Ishikawa (cell line): ENCODE data around the gene RIBC2.

ENCODE experiments used
- CEBPB ChIP-seq: IDR thresholded peaks from 2 replicates; pipeline ENCODE4 v1.6.1; 2012
- CREB1 ChIP-seq: IDR thresholded peaks from 2 replicates; pipeline ENCODE4 v1.6.1; 2012; ENCODE audit warnings: low read depth
- EGR1 ChIP-seq: IDR thresholded peaks from 2 replicates; pipeline ENCODE4 v1.6.1; 2012
- EP300 ChIP-seq: IDR thresholded peaks from 2 replicates; pipeline ENCODE4 v1.6.1; 2012; ENCODE audit warnings: borderline replicate concordance
- FOXM1 ChIP-seq: IDR thresholded peaks from 2 replicates; pipeline ENCODE4 v1.6.1; 2012; ENCODE audit warnings: low read depth, borderline replicate concordance
- MAX ChIP-seq: IDR thresholded peaks from 2 replicates; pipeline ENCODE4 v1.6.1; 2012
- NFIC ChIP-seq: IDR thresholded peaks from 2 replicates; pipeline ENCODE4 v1.6.1; 2012
- RAD21 ChIP-seq: IDR thresholded peaks from 2 replicates; pipeline ENCODE4 v1.6.1; 2012; ENCODE audit warnings: low read depth
- REST ChIP-seq: IDR thresholded peaks from 2 replicates; pipeline ENCODE4 v1.6.1; 2012; ENCODE audit warnings: low read depth, mild to moderate bottlenecking
- TAF1 ChIP-seq: IDR thresholded peaks from 2 replicates; pipeline ENCODE4 v1.6.1; 2012; ENCODE audit warnings: low read depth, mild to moderate bottlenecking
- TCF12 ChIP-seq: IDR thresholded peaks from 2 replicates; pipeline ENCODE4 v1.6.1; 2012; ENCODE audit warnings: low read depth
- TEAD4 ChIP-seq: IDR thresholded peaks from 2 replicates; pipeline ENCODE4 v1.6.1; 2012
- USF1 ChIP-seq: IDR thresholded peaks from 2 replicates; pipeline ENCODE4 v1.6.1; 2012
- YY1 ChIP-seq: IDR thresholded peaks from 2 replicates; pipeline ENCODE4 v1.6.1; 2012; ENCODE audit warnings: low read depth
- ZBTB7A ChIP-seq: IDR thresholded peaks from 2 replicates; pipeline ENCODE4 v1.6.1; 2012; ENCODE audit warnings: low read depth

The RIBC2 gene

DNA sequence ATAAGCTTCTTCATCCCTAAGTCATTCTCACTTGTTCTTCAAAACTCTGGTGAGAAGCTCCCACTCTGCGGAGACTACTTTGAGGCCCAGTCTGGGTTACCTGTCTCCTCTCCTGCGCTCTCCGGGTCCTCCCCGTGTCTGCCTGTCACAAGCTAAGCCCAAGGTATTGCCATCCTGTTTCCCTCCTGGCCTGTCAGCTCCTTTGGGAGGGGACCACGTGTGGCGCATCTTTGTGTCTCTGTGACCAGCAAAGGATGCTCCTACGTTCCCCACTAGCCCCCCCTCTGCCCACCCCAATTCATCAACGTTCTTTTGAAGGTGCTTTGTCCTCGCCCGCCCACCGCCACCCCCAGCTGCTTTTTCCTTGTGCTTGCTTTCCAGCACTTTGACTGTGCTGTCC is 57.4 kb downstream of the RIBC2 start:
- TF ChIP-seq CEBPB (no peak), MAX (no peak), EP300 (no peak), YY1 (no peak), CREB1 (no peak), TEAD4 (no peak), REST (no peak), FOXM1 (no peak), NFIC (no peak), ZBTB7A (no peak), RAD21 (no peak), TAF1 (no peak), TCF12 (no peak), EGR1 (no peak), USF1 (no peak)

GRCh38 chr22:45472426-45472825 is 58.9 kb downstream of the RIBC2 start:
- TF ChIP-seq EP300 = no peak
- TF ChIP-seq USF1 = no peak
- TF ChIP-seq FOXM1 = no peak
- no peak for TF ChIP-seq EGR1
- no peak for TF ChIP-seq CREB1
- TF ChIP-seq NFIC = no peak
- no peak for TF ChIP-seq CEBPB

- no peak for TF ChIP-seq EP300
- TF ChIP-seq TCF12 = no peak
- TF ChIP-seq RAD21 = no peak
- TF ChIP-seq REST = no peak
- TF ChIP-seq ZBTB7A = no peak
- TF ChIP-seq TEAD4 = no peak
- TF ChIP-seq CREB1 = no peak
- no peak for TF ChIP-seq EGR1
- TF ChIP-seq YY1 = no peak
- TF ChIP-seq FOXM1 = no peak
- TF ChIP-seq MAX = no peak
- TF ChIP-seq CEBPB = no peak
- no peak for TF ChIP-seq NFIC
- TF ChIP-seq USF1 = no peak
- TF ChIP-seq TAF1 = no peak
Observed at GRCh38 chr22:45473626-45474237, 60.2 kb downstream of the RIBC2 start.

- TF ChIP-seq TCF12 (no peak), EP300 (no peak), CREB1 (no peak), CEBPB (no peak), NFIC (no peak), TEAD4 (no peak), MAX (no peak), FOXM1 (no peak), REST (no peak), YY1 (no peak), TAF1 (no peak), ZBTB7A (no peak), RAD21 (no peak)
Observed at GRCh38 chr22:45475063-45475747, 61.7 kb downstream of the RIBC2 start.
